MM.1S (cell line): ENCODE measurements around the gene DDT.
"Not testable (repeated sequence)": the region's sequence is repeated elsewhere in the genome, so short reads cannot be mapped to it uniquely, and the experiment has no call there.

Experiments
- DNase-seq: peaks from one replicate; pipeline ENCODE4 v3.0.0-alpha.2; 2015
- H2AFZ ChIP-seq: fragments of 300-600 bp; sonication (generic); 2 replicates; pipeline ENCODE4 v1.6.0; 2016; ENCODE audit warnings: antibody characterized with exemption, low read length
- H3F3A ChIP-seq: fragments of 300-600 bp; sonication (generic); 2 replicates; pipeline ENCODE4 v1.6.1; 2016; ENCODE audit warnings: mild to moderate bottlenecking, antibody characterized with exemption, low read length, moderate library complexity, mixed read lengths; ENCODE audit not compliant: insufficient read depth
- H3K27ac ChIP-seq: fragments of 300-600 bp; sonication (generic); 2 replicates; pipeline ENCODE4 v1.5.1; 2016; ENCODE audit warnings: mild to moderate bottlenecking, low read length
- H3K27me3 ChIP-seq: fragments of 300-600 bp; sonication (generic); replicated peaks from 2 replicates; pipeline ENCODE4 v1.6.0; 2016; ENCODE audit warnings: low read length; ENCODE audit not compliant: insufficient read depth
- H3K36me3 ChIP-seq: fragments of 300-600 bp; sonication (generic); replicated peaks from 2 replicates; pipeline ENCODE4 v1.6.1; 2016; ENCODE audit warnings: mild to moderate bottlenecking, low read length, mixed read lengths; ENCODE audit not compliant: insufficient read depth
- H3K4me1 ChIP-seq: fragments of 300-600 bp; sonication (generic); 2 replicates; pipeline ENCODE4 v1.6.1; 2016; ENCODE audit warnings: low read length, mixed read lengths
- H3K4me2 ChIP-seq: fragments of 300-600 bp; sonication (generic); 2 replicates; pipeline ENCODE4 v1.6.0; 2016; ENCODE audit warnings: low read depth, low read length
- H3K4me3 ChIP-seq: fragments of 300-600 bp; sonication (generic); 2 replicates; pipeline ENCODE4 v1.5.1; 2016; ENCODE audit warnings: low read length, mixed read lengths
- H3K79me2 ChIP-seq: fragments of 300-600 bp; sonication (generic); 2 replicates; pipeline ENCODE4 v1.6.1; 2016; ENCODE audit warnings: mixed run types, low read length, mixed read lengths
- H3K9ac ChIP-seq: fragments of 300-600 bp; sonication (generic); 2 replicates; pipeline ENCODE4 v1.6.1; 2016; ENCODE audit warnings: low read length, mixed read lengths
- H3K9me2 ChIP-seq: fragments of 300-600 bp; sonication (generic); replicated peaks from 2 replicates; pipeline ENCODE4 v1.6.1; 2016; ENCODE audit warnings: mild to moderate bottlenecking, low read length, mixed read lengths; ENCODE audit not compliant: insufficient read depth
- H3K9me3 ChIP-seq: fragments of 300-600 bp; sonication (generic); replicated peaks from 2 replicates; pipeline ENCODE4 v1.6.1; 2016; ENCODE audit warnings: mild to moderate bottlenecking, low read length, mixed read lengths; ENCODE audit not compliant: insufficient read depth
- H4K20me1 ChIP-seq: fragments of 300-600 bp; sonication (generic); 2 replicates; pipeline ENCODE4 v1.6.1; 2016; ENCODE audit warnings: mild to moderate bottlenecking, low read length, moderate library complexity, mixed read lengths; ENCODE audit not compliant: insufficient read depth
- EZH2 ChIP-seq: fragments of 300-600 bp; sonication (generic); optimal IDR thresholded peaks from 2 replicates; pipeline ENCODE3; 2017; ENCODE audit warnings: low read depth, mild to moderate bottlenecking, antibody characterized with exemption, low read length, mixed read lengths
- EZH2phosphoT487 ChIP-seq: fragments of 300-600 bp; sonication (generic); IDR thresholded peaks from 2 replicates; pipeline ENCODE4 v1.6.1; 2018; ENCODE audit warnings: antibody characterized with exemption, low read length
- TF ChIP-seq, protein P1 (sequence below): fragments of 300-600 bp; sonication (generic); IDR thresholded peaks from 2 replicates; pipeline ENCODE4 v1.5.1; 2016; ENCODE audit warnings: antibody characterized with exemption, low read length, mixed read lengths

The DDT gene

DNA sequence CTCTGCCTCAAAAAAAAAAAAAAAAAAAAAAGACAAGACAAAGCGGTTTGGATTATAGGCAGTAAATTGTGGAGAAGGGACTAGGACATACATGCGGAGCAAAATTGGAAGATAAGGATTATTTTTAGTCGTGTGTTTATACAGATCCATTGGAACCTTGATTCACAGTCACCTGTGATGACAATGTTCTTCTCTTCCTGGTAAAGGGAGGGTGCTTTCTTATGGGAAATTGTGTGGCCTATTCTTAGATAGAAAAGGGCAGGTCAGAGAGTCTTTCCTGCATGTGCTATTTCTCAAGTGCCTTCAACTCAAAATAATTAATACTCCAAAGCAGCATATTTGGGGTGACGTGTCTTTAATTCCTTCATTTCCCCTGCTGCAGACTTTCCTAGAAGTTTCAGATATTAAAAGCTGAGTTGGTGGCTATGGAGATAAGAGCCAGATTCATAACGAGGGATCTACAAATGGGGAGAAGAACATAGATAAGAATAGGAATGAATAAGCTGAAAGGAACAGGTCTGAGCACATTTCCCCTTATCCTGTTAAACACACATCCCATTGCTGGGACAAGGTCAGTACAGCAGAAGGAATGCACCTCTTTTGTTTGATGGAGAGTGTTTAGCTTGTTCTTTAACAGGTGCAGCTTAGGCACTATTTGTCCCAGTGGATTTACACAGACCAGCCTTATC lies 35.8 kb downstream of the DDT start:
- no peak overlapping the region for H3K27ac ChIP-seq

GRCh38 chr22:23926561-23926960 lies 47.7 kb downstream of the DDT start:
- Histone ChIP-seq H4K20me1 (no peaks in the 10 kb centered on the region), H3K4me2 (no peak overlapping the region), H3K27me3 (no peaks in the 10 kb centered on the region), H3F3A (no peaks in the 10 kb centered on the region), H3K9me3 (no peaks in the 10 kb centered on the region), H3K9ac (no peak overlapping the region), H2AFZ (no peak overlapping the region), H3K4me3 (no peak overlapping the region), H3K79me2 (peaks cover 4% of the 10 kb centered on the region; the same call in 1 of the 2 replicates), H3K9me2 (no peaks in the 10 kb centered on the region), H3K27ac (no peak overlapping the region), H3K36me3 (no peaks in the 10 kb centered on the region; the same call in 1 of the 2 replicates), H3K4me1 (no peaks in the 10 kb centered on the region)
- no peak for DNase-seq
- TF ChIP-seq, protein P1, sequence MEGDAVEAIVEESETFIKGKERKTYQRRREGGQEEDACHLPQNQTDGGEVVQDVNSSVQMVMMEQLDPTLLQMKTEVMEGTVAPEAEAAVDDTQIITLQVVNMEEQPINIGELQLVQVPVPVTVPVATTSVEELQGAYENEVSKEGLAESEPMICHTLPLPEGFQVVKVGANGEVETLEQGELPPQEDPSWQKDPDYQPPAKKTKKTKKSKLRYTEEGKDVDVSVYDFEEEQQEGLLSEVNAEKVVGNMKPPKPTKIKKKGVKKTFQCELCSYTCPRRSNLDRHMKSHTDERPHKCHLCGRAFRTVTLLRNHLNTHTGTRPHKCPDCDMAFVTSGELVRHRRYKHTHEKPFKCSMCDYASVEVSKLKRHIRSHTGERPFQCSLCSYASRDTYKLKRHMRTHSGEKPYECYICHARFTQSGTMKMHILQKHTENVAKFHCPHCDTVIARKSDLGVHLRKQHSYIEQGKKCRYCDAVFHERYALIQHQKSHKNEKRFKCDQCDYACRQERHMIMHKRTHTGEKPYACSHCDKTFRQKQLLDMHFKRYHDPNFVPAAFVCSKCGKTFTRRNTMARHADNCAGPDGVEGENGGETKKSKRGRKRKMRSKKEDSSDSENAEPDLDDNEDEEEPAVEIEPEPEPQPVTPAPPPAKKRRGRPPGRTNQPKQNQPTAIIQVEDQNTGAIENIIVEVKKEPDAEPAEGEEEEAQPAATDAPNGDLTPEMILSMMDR = no peak
- TF ChIP-seq EZH2phosphoT487 (no peak), EZH2 (no peak)

More for the DNA sequence above, 35.8 kb downstream of the DDT start:
- Histone ChIP-seq H3F3A (no peaks in the 10 kb centered on the region), H3K9me3 (no peaks in the 10 kb centered on the region), H2AFZ (no peak overlapping the region), H3K4me3 (no peak overlapping the region), H3K9me2 (no peaks in the 10 kb centered on the region), H3K4me1 (no peaks in the 10 kb centered on the region), H3K36me3 (no peaks in the 10 kb centered on the region), H4K20me1 (no peaks in the 10 kb centered on the region), H3K27me3 (no peaks in the 10 kb centered on the region), H3K4me2 (no peak overlapping the region), H3K9ac (no peak overlapping the region), H3K79me2 (no peaks in the 10 kb centered on the region)
- TF ChIP-seq EZH2phosphoT487 (no peak), EZH2 (no peak)
- TF ChIP-seq, protein P1 = no peak
- DNase-seq = no peak

GRCh38 chr22:23925020-23925606 lies 49.1 kb downstream of the DDT start:
- Histone ChIP-seq H3F3A (no peaks in the 10 kb centered on the region), H3K4me2 (no peak overlapping the region), H3K36me3 (no peaks in the 10 kb centered on the region; the same call in 1 of the 2 replicates), H3K79me2 (no peaks in the 10 kb centered on the region; the same call in 1 of the 2 replicates), H2AFZ (no peak overlapping the region), H3K27ac (no peak overlapping the region), H3K4me3 (no peak overlapping the region), H3K4me1 (no peaks in the 10 kb centered on the region), H3K9me3 (no peaks in the 10 kb centered on the region), H3K9me2 (no peaks in the 10 kb centered on the region), H3K9ac (no peak overlapping the region), H3K27me3 (no peaks in the 10 kb centered on the region), H4K20me1 (no peaks in the 10 kb centered on the region)
- DNase-seq = no peak
- TF ChIP-seq EZH2phosphoT487 = no peak

DNA sequence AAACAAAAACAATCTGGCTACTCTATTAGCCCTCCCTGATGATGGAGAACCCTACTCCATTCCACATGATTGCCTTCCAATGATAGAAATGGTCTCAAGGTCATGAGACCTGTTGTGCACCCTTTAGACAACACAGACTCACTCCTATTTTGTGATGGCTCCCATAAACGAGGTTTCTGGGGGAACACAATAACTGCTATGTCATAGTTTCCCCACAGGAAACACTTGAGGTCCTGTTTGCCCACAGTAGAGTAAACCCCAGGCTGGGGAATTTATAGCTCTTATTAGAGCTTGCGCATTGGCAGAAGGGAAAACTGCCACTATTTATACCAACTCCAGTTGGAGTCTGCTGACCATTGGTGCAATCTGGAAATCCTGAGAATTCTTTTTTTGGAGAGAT lies 51.3 kb downstream of the DDT start:
- Histone ChIP-seq H3K27ac (no peak overlapping the region), H3K4me1 (no peaks in the 10 kb centered on the region), H3F3A (no peaks in the 10 kb centered on the region), H3K36me3 (no peaks in the 10 kb centered on the region; the same call in 1 of the 2 replicates), H2AFZ (no peak overlapping the region), H3K9ac (no peak overlapping the region), H3K9me2 (no peaks in the 10 kb centered on the region), H4K20me1 (no peaks in the 10 kb centered on the region), H3K27me3 (no peaks in the 10 kb centered on the region), H3K4me2 (no peak overlapping the region), H3K4me3 (no peak overlapping the region), H3K9me3 (no peaks in the 10 kb centered on the region), H3K79me2 (no peaks in the 10 kb centered on the region)
- no peak for TF ChIP-seq EZH2
- TF ChIP-seq, protein P1 = no peak
- TF ChIP-seq EZH2phosphoT487 = no peak
- DNase-seq = no peak

- not testable (repeated sequence) for H3K79me2 ChIP-seq, H3F3A ChIP-seq, DNase-seq, H3K9ac ChIP-seq, H3K4me3 ChIP-seq, H3K4me2 ChIP-seq, H3K4me1 ChIP-seq, H3K27ac ChIP-seq, H2AFZ ChIP-seq, H3K27me3 ChIP-seq, H4K20me1 ChIP-seq, H3K36me3 ChIP-seq, H3K9me3 ChIP-seq, H3K9me2 ChIP-seq
Observed at GRCh38 chr22:23921586-23922201, 52.5 kb downstream of the DDT start.
